ENCODE results near the gene NAALADL1.

The NAALADL1 gene

GRCh38 chr11:65058419-65059054, at the start of gene NAALADL1:
Gene NAALADL1 (minus strand): TSS chr11:65058553. CDS start chr11:65058521, 32 bp downstream.
- Mint-ChIP-seq H3K9me3 (no peaks in the 10 kb centered on the region), H3K27ac (no peak within 1 kb of the TSS), H3K36me3 (no peaks in the 10 kb centered on the region), H3K4me3 (no peak within 1 kb of the TSS), H3K4me1 (peaks cover 16% of the 10 kb centered on the region)
- no peak for DNase-seq (ENCODE audit: low spot score in 2 of 2)
- no peak for ATAC-seq

GRCh38 chr11:65107751-65108468, 49.6 kb upstream of the NAALADL1 start:
- no peak for DNase-seq (ENCODE audit: low spot score in 2 of 2)
- H3K27ac Mint-ChIP-seq = no peak overlapping the region
- no peak overlapping the region for H3K4me3 Mint-ChIP-seq

GRCh38 chr11:65107078-65107477, 48.7 kb upstream of the NAALADL1 start:
- no peaks in the 10 kb centered on the region for H3K9me3 Mint-ChIP-seq
- ATAC-seq (no peak), DNase-seq (ENCODE audit: low spot score in 2 of 2) (no peak)
- no peak overlapping the region for H3K4me3 Mint-ChIP-seq
- peak overlapping the region; percentile 70 for H3K27ac Mint-ChIP-seq
- H3K36me3 Mint-ChIP-seq = peaks cover 72% of the 10 kb centered on the region
- peaks cover 21% of the 10 kb centered on the region for H3K4me1 Mint-ChIP-seq

More at GRCh38 chr11:65107751-65108468, 49.6 kb upstream of the NAALADL1 start:
- no peaks in the 10 kb centered on the region for H3K9me3 Mint-ChIP-seq
- H3K4me1 Mint-ChIP-seq = peaks cover 29% of the 10 kb centered on the region
- no peak for ATAC-seq
- H3K36me3 Mint-ChIP-seq = peaks cover 72% of the 10 kb centered on the region

GRCh38 chr11:65104628-65105027, 46.3 kb upstream of the NAALADL1 start:
- DNase-seq (ENCODE audit: low spot score in 2 of 2) (no peak), ATAC-seq (no peak)
- Mint-ChIP-seq H3K36me3 (peaks cover 67% of the 10 kb centered on the region), H3K27ac (peak overlapping the region; percentile 70), H3K4me1 (no peaks in the 10 kb centered on the region), H3K4me3 (no peak overlapping the region), H3K9me3 (no peaks in the 10 kb centered on the region)

- ATAC-seq (no peak), DNase-seq (ENCODE audit: low spot score in 2 of 2) (no peak)
- H3K9me3 Mint-ChIP-seq = no peaks in the 10 kb centered on the region
- H3K36me3 Mint-ChIP-seq = peaks cover 67% of the 10 kb centered on the region
- H3K4me1 Mint-ChIP-seq = no peaks in the 10 kb centered on the region
- no peak overlapping the region for H3K4me3 Mint-ChIP-seq
- H3K27ac Mint-ChIP-seq = peak overlapping the region; percentile 65
Observed at GRCh38 chr11:65103476-65103875, 45.1 kb upstream of the NAALADL1 start.

GRCh38 chr11:65102142-65103095, 44.1 kb upstream of the NAALADL1 start:
- Mint-ChIP-seq H3K27ac (peak overlapping the region; percentile 65), H3K9me3 (no peaks in the 10 kb centered on the region), H3K36me3 (peaks cover 78% of the 10 kb centered on the region), H3K4me1 (no peaks in the 10 kb centered on the region), H3K4me3 (no peak overlapping the region)
- DNase-seq (ENCODE audit: low spot score in 2 of 2) (no peak), ATAC-seq (no peak)

GRCh38 chr11:65100674-65101350, 42.5 kb upstream of the NAALADL1 start:
- Mint-ChIP-seq H3K36me3 (peaks cover 87% of the 10 kb centered on the region), H3K27ac (no peak overlapping the region), H3K4me1 (peaks cover 2% of the 10 kb centered on the region), H3K9me3 (no peaks in the 10 kb centered on the region), H3K4me3 (no peak overlapping the region)
- ATAC-seq (no peak), DNase-seq (ENCODE audit: low spot score in 2 of 2) (no peak)

- peak overlapping the region; percentile 94 for H3K27ac Mint-ChIP-seq
Observed at GRCh38 chr11:65096926-65097325, 38.6 kb upstream of the NAALADL1 start.

GRCh38 chr11:65095974-65096806, 37.8 kb upstream of the NAALADL1 start, which contains the start of gene VPS51:
Gene VPS51 (plus strand): TSS chr11:65096214. CDS start chr11:65096251, 37 bp downstream.
- H3K4me1 Mint-ChIP-seq = peaks cover 5% of the 10 kb centered on the region
- peaks cover 49% of the 10 kb centered on the region for H3K36me3 Mint-ChIP-seq
- H3K9me3 Mint-ChIP-seq = no peaks in the 10 kb centered on the region
- peak within 1 kb of the TSS; percentile 94 for H3K27ac Mint-ChIP-seq
- peak; percentile 98 for ATAC-seq
- peak; percentile 74 to 92 for DNase-seq (ENCODE audit: low spot score in 2 of 2)
- peak within 1 kb of the TSS; percentile 70 for H3K4me3 Mint-ChIP-seq

More at GRCh38 chr11:65096926-65097325, 38.6 kb upstream of the NAALADL1 start:
- ATAC-seq = no peak
- H3K9me3 Mint-ChIP-seq = no peaks in the 10 kb centered on the region
- H3K36me3 Mint-ChIP-seq = peaks cover 56% of the 10 kb centered on the region
- H3K4me1 Mint-ChIP-seq = peaks cover 5% of the 10 kb centered on the region
- peak overlapping the region; percentile 70 for H3K4me3 Mint-ChIP-seq
- DNase-seq (ENCODE audit: low spot score in 2 of 2) = no peak

GRCh38 chr11:65095427-65095826, 37.1 kb upstream of the NAALADL1 start:
- peaks cover 43% of the 10 kb centered on the region for H3K36me3 Mint-ChIP-seq
- no peaks in the 10 kb centered on the region for H3K9me3 Mint-ChIP-seq
- DNase-seq (ENCODE audit: low spot score in 2 of 2) (no peak), ATAC-seq (no peak)
- H3K4me1 Mint-ChIP-seq = peaks cover 5% of the 10 kb centered on the region
- peak overlapping the region; percentile 94 for H3K27ac Mint-ChIP-seq
- H3K4me3 Mint-ChIP-seq = peak overlapping the region; percentile 70

GRCh38 chr11:65090628-65091027, 32.3 kb upstream of the NAALADL1 start:
- no peak overlapping the region for H3K27ac Mint-ChIP-seq
- ATAC-seq = no peak

GRCh38 chr11:65089621-65090020, 31.3 kb upstream of the NAALADL1 start:
- DNase-seq (ENCODE audit: low spot score in 2 of 2) = no peak
- H3K4me3 Mint-ChIP-seq = no peak overlapping the region
- peak overlapping the region; percentile 23 for H3K27ac Mint-ChIP-seq
- H3K36me3 Mint-ChIP-seq = peaks cover 49% of the 10 kb centered on the region
- H3K4me1 Mint-ChIP-seq = peaks cover 12% of the 10 kb centered on the region
- H3K9me3 Mint-ChIP-seq = no peaks in the 10 kb centered on the region
- no peak for ATAC-seq

More at GRCh38 chr11:65090628-65091027, 32.3 kb upstream of the NAALADL1 start:
- DNase-seq (ENCODE audit: low spot score in 2 of 2) = no peak
- peaks cover 4% of the 10 kb centered on the region for H3K4me1 Mint-ChIP-seq
- no peaks in the 10 kb centered on the region for H3K9me3 Mint-ChIP-seq
- peaks cover 40% of the 10 kb centered on the region for H3K36me3 Mint-ChIP-seq
- H3K4me3 Mint-ChIP-seq = no peak overlapping the region

GRCh38 chr11:65087827-65088226, 29.5 kb upstream of the NAALADL1 start:
- peak overlapping the region; percentile 23 for H3K27ac Mint-ChIP-seq

GRCh38 chr11:65087216-65087615, 28.9 kb upstream of the NAALADL1 start:
- ATAC-seq (no peak), DNase-seq (ENCODE audit: low spot score in 2 of 2) (no peak)
- Mint-ChIP-seq H3K4me1 (peaks cover 33% of the 10 kb centered on the region), H3K27ac (peak overlapping the region; percentile 52), H3K4me3 (no peak overlapping the region), H3K36me3 (peaks cover 73% of the 10 kb centered on the region), H3K9me3 (no peaks in the 10 kb centered on the region)

More at GRCh38 chr11:65087827-65088226, 29.5 kb upstream of the NAALADL1 start:
- peaks cover 67% of the 10 kb centered on the region for H3K36me3 Mint-ChIP-seq
- no peak overlapping the region for H3K4me3 Mint-ChIP-seq
- no peak for ATAC-seq
- no peak for DNase-seq (ENCODE audit: low spot score in 2 of 2)
- H3K4me1 Mint-ChIP-seq = peaks cover 30% of the 10 kb centered on the region
- H3K9me3 Mint-ChIP-seq = no peaks in the 10 kb centered on the region

Data from stimulated activated effector memory CD8-positive, alpha-beta T cell treated with anti-CD3 and anti-CD28 coated beads, Interleukin-12 subunit alpha, Interleukin-12 subunit beta, amount 100 ng/mL, for 72 hours (primary cell).